Astrocyte of the spinal cord (primary cell): ENCODE measurements around the gene CAMTA1.
A peak's percentile ranks its signal among the peaks of the same experiment; 100 is the strongest.
"Not testable (repeated sequence)": the region's sequence is repeated elsewhere in the genome, so short reads cannot be mapped to it uniquely, and the experiment has no call there.

ENCODE experiments used
- DNase-seq: peaks from one replicate; pipeline ENCODE4 v3.0.0; 2011; ENCODE audit warnings: low read depth, low spot score
- H3K4me3 ChIP-seq: 2 replicates; pipeline ENCODE4 v1.5.1; 2011; ENCODE audit warnings: low read depth, mild to moderate bottlenecking, low read length, moderate library complexity
- in situ Hi-C: cut with HindIII; loops from 2 replicates; pipeline ENCODE4 v1.10.0; 2017; ENCODE audit warnings: low sequenced_read_pairs
- TF ChIP-seq, protein P1 (sequence below): IDR thresholded peaks from 2 replicates; pipeline ENCODE4 v1.5.1; 2012; ENCODE audit warnings: low read depth, mild to moderate bottlenecking, low read length, inconsistent platforms

The CAMTA1 gene

DNA sequence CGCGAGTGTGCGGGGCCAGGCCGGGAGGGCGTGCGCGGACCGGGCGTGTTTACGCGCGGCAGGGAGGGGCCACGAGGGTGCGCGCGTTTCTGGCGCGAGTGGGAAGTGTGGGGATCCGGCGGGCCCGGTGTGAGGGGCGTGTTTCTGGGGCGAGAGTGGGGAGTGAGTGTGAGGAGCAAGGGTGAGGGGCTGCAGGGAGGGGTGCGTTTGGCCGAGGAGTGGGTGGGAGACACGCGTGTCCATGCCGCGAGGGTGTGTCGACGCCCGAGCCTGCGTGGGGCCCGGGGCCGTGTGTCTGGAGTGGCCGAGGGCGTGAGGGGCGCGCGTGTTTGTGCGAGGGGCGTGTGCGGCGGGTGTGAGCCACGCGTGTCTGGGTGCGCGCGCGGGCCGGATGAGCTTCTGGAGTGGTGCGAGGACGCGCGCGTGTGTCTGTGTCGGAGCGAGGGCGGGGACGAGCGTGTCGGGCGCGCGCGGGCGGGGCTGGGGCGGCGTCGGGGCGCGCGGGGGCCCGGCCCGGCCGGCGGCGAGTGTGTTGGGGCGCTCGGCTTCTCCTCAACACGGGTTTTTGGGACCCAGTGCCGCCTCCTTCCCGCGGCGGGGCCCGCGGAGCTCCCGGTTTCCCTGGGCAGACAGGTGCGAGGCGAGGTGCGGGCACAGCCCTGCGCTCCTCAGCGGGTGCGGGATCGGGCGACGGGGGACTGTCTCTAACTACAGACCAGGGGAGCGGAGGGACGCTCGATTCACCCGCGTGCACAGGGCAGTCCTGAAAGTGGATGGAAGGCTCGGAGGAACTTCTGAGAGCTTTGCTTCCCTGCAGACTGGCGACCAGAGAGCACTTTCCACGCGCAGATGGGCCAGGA, 920.0 kb downstream of the CAMTA1 start:
- in situ Hi-C loops, result no loop called here
- peak overlapping the region; percentile 23 for H3K4me3 ChIP-seq
- TF ChIP-seq, protein P1, sequence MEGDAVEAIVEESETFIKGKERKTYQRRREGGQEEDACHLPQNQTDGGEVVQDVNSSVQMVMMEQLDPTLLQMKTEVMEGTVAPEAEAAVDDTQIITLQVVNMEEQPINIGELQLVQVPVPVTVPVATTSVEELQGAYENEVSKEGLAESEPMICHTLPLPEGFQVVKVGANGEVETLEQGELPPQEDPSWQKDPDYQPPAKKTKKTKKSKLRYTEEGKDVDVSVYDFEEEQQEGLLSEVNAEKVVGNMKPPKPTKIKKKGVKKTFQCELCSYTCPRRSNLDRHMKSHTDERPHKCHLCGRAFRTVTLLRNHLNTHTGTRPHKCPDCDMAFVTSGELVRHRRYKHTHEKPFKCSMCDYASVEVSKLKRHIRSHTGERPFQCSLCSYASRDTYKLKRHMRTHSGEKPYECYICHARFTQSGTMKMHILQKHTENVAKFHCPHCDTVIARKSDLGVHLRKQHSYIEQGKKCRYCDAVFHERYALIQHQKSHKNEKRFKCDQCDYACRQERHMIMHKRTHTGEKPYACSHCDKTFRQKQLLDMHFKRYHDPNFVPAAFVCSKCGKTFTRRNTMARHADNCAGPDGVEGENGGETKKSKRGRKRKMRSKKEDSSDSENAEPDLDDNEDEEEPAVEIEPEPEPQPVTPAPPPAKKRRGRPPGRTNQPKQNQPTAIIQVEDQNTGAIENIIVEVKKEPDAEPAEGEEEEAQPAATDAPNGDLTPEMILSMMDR, result no peak
- no peak for DNase-seq

- no peak for DNase-seq
- no peak overlapping the region for H3K4me3 ChIP-seq
Measured at GRCh38 chr1:7705908-7706216, 920.6 kb downstream of the CAMTA1 start.

DNA sequence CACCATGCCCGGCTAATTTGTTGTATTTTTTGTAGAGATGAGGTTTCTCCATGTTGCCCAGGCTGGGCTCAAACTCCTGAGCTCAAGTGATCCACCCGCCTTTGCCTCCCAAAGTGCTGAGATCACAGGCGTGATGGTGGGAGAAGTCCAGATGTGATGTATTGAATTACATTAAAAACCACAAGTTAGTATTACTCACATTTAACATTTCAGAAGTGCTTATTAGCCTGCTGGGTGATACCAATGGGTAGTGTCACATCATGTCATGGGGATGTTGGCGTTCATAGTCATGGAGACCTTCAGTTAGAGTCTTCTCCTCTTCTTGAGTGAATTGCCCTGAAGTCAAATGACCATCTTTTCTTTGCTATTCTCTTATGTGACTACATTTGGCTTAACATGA, 922.3 kb downstream of the CAMTA1 start:
- TF ChIP-seq, protein P1, result no peak
- peak; percentile 5 for DNase-seq
- no peak overlapping the region for H3K4me3 ChIP-seq
- in situ Hi-C loops, result no loop called here

More at GRCh38 chr1:7705908-7706216, 920.6 kb downstream of the CAMTA1 start:
- TF ChIP-seq, protein P1, result no peak
- in situ Hi-C loops, result no loop called here

DNA sequence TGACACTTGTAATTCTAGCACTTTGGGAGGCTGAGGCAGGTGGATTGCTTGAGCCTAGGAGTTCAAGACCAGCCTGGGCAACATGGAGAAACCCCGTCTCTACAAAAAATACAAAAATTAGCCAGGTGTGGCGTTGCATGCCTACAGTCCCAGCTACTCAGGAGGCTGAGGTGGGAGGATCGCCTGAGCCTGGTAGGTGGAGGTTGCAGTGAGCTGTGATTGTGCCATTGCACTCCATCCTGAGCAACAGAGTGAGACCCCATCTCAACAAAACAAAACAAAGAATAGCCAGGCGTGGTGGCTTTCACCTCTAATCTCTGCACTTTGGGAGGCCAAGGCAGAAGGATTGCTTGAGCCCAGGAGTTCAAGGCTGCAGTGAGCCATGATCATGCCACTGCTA, 922.8 kb downstream of the CAMTA1 start:
- in situ Hi-C loops, H3K4me3 ChIP-seq, DNase-seq: not testable (repeated sequence)

DNA sequence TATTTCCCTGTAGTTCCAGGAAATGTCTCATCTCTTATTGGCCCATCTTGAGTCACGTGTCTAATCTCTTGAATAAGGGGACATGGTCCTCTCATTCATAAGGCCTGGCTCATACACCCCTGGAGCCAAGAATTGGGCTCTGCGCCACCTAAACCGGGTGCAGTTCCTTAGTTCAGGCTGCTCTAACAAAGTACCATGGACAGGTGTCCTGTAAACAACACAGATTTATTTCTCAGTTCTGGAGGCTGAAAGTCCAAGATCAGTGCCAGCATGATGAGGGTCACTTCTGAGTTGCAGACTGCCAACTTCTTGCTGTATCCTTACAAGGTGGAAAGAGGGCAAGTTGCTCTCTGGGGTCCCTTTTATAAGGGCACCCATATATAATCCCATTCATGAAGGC, 925.6 kb downstream of the CAMTA1 start:
- in situ Hi-C loops, result no loop called here
- TF ChIP-seq, protein P1, result no peak
- no peak for DNase-seq
- no peak overlapping the region for H3K4me3 ChIP-seq

GRCh38 chr1:7712731-7713323, 927.6 kb downstream of the CAMTA1 start:
- no peak for DNase-seq
- H3K4me3 ChIP-seq, result no peak overlapping the region
- TF ChIP-seq, protein P1, result no peak
- in situ Hi-C loops, result no loop called here

GRCh38 chr1:7716506-7716905, 931.3 kb downstream of the CAMTA1 start:
- no peak for DNase-seq
- H3K4me3 ChIP-seq, result no peak overlapping the region
- in situ Hi-C loops, result no loop called here
- TF ChIP-seq, protein P1, result no peak
